ENCODE results near the gene ADIRF. TPM values are rescaled to one million over a fixed set of nuclear protein-coding genes. Genes with fewer than 3 reads are reported as not detected.
"Not testable (repeated sequence)": the region's sequence is repeated elsewhere in the genome, so short reads cannot be mapped to it uniquely, and the experiment has no call there.

Gene ADIRF
- total and polyA plus RNA-seq, 2 donors (not counting 1 experiment from before 2014, with no cell fraction given): not detected

- ATAC-seq (ENCODE audit: low read depth) (no peak), DNase-seq (no peak)
- TF ChIP-seq EZH2 (IDR thresholded peaks at IDR 0.05; ENCODE audit: borderline replicate concordance, insufficient read depth, low read depth, low read length, poor library complexity, severe bottlenecking): no peak
- TF ChIP-seq CTCF (IDR thresholded peaks at IDR 0.05): no peak
- intact Hi-C loops (cut with micrococcal nuclease): no loop called here
- Histone ChIP-seq H3K27me3 (replicated peaks in 1 of 4; ENCODE audit: control extremely low read depth in 1 of 4, control insufficient read depth in 3 of 4, insufficient read depth in 4 of 4, low read length in 3 of 4) (peaks cover 0 to 5% (median 0%) of the 10 kb centered on the region in 4 experiments), H3K4me1 (ENCODE audit: control insufficient read depth in 2 of 2, insufficient read depth in 2 of 2, low read length in 2 of 2) (no peaks in the 10 kb centered on the region), H3K79me2 (ENCODE audit: control insufficient read depth, insufficient read depth, low read length) (no peaks in the 10 kb centered on the region), H3K9me3 (ENCODE audit: control extremely low read depth in 1 of 3, control insufficient read depth in 2 of 3, insufficient read depth in 1 of 3, low read length in 2 of 3) (no peaks in the 10 kb centered on the region), H4K20me1 (ENCODE audit: control insufficient read depth, insufficient read depth, low read length, poor library complexity, severe bottlenecking) (no peaks in the 10 kb centered on the region), H3K36me3 (replicated peaks in 1 of 2; ENCODE audit: control extremely low read depth in 1 of 2, control insufficient read depth in 1 of 2, extremely low read depth in 1 of 2, insufficient read depth in 2 of 2, low read length in 1 of 2) (no peaks in the 10 kb centered on the region), H3K9ac (ENCODE audit: low read length) (no peak overlapping the region), H3K4me3 (ENCODE audit: control extremely low read depth in 1 of 5, extremely low read depth in 1 of 5, insufficient read depth in 1 of 5, low read depth in 2 of 5, low read length in 4 of 5) (no peak overlapping the region), H2AFZ (ENCODE audit: insufficient read depth, low read depth, low read length, poor library complexity, severe bottlenecking) (no peak overlapping the region), H3K4me2 (replicated peaks; ENCODE audit: low read depth, low read length, poor library complexity, severe bottlenecking) (no peak overlapping the region), H3K27ac (ENCODE audit: low read length in 2 of 2) (no peak overlapping the region)
- 100% methylated on average over 1 of the region's 5 CpGs for WGBS (ENCODE audit: insufficient coverage)
- no peaks in the 10 kb centered on the region for H3K9me3 Mint-ChIP-seq (ENCODE audit: insufficient read depth)
- no peak overlapping the region for H3K4me3 Mint-ChIP-seq
- POLR2A ChIA-PET: interaction anchor here (0.5 kb wide), 1 partner anchor 473 kb away, joined by 3 read pairs; no protein-coding TSS in a partner anchor
- H3K27me3 Mint-ChIP-seq: peaks cover 8% of the 10 kb centered on the region
- CTCF ChIA-PET: no interaction called here
- H3K27ac Mint-ChIP-seq: no peak overlapping the region
- no peaks in the 10 kb centered on the region for H3K4me1 Mint-ChIP-seq
Observed at GRCh38 chr10:86981716-86982115, 13.4 kb downstream of the ADIRF start.

GRCh38 chr10:86984498-86984897 lies 16.2 kb downstream of the ADIRF start:
- H4K20me1 ChIP-seq (ENCODE audit: control insufficient read depth, insufficient read depth, low read length, poor library complexity, severe bottlenecking); DNase-seq; H3K4me1 Mint-ChIP-seq; H3K9me3 Mint-ChIP-seq (ENCODE audit: insufficient read depth); H3K27ac ChIP-seq (ENCODE audit: low read length in 2 of 2); ATAC-seq (ENCODE audit: low read depth); H2AFZ ChIP-seq (ENCODE audit: insufficient read depth, low read depth, low read length, poor library complexity, severe bottlenecking); H3K9me3 ChIP-seq (ENCODE audit: control extremely low read depth in 1 of 3, control insufficient read depth in 2 of 3, insufficient read depth in 1 of 3, low read length in 2 of 3); H3K4me3 ChIP-seq (ENCODE audit: control extremely low read depth in 1 of 5, extremely low read depth in 1 of 5, insufficient read depth in 1 of 5, low read depth in 2 of 5, low read length in 4 of 5); POLR2A ChIA-PET; H3K4me3 Mint-ChIP-seq; H3K36me3 ChIP-seq (replicated peaks in 1 of 2; ENCODE audit: control extremely low read depth in 1 of 2, control insufficient read depth in 1 of 2, extremely low read depth in 1 of 2, insufficient read depth in 2 of 2, low read length in 1 of 2); intact Hi-C loops (cut with micrococcal nuclease); CTCF ChIA-PET; H3K79me2 ChIP-seq (ENCODE audit: control insufficient read depth, insufficient read depth, low read length); H3K4me1 ChIP-seq (ENCODE audit: control insufficient read depth in 2 of 2, insufficient read depth in 2 of 2, low read length in 2 of 2); H3K27ac Mint-ChIP-seq; H3K9ac ChIP-seq (ENCODE audit: low read length); H3K4me2 ChIP-seq (replicated peaks; ENCODE audit: low read depth, low read length, poor library complexity, severe bottlenecking); H3K27me3 ChIP-seq (replicated peaks in 1 of 4; ENCODE audit: control extremely low read depth in 1 of 4, control insufficient read depth in 3 of 4, insufficient read depth in 4 of 4, low read length in 3 of 4): not testable (repeated sequence)
- WGBS (ENCODE audit: insufficient coverage): no CpG with 5 or more reads among the region's 4 CpGs
- H3K27me3 Mint-ChIP-seq: peaks cover 18% of the 10 kb centered on the region

All from B cell (primary cell).